SU-DHL-6 (cell line): ENCODE results near the gene P2RY14.

ENCODE experiments used
- H2AFZ ChIP-seq: fragments of 200-600 bp; sonication (generic); 2 replicates; pipeline ENCODE4 v1.6.1; 2014; ENCODE audit warnings: low read depth, mild to moderate bottlenecking, moderate library complexity, mixed read lengths, antibody characterized with exemption, low read length; ENCODE audit not compliant: severe bottlenecking
- H3F3A ChIP-seq: fragments of 200-600 bp; shearing (Covaris generic); 2 replicates; pipeline ENCODE4 v1.6.0; 2016; ENCODE audit warnings: antibody characterized with exemption, mild to moderate bottlenecking; ENCODE audit not compliant: insufficient read depth
- H3K27ac ChIP-seq: fragments of 200-600 bp; sonication (generic); 2 replicates; pipeline ENCODE4 v1.5.1; 2016; ENCODE audit warnings: low read depth, mild to moderate bottlenecking, low read length, moderate library complexity, mixed read lengths
- H3K27me3 ChIP-seq: fragments of 200-600 bp; sonication (generic), shearing (Covaris generic); 2 replicates; pipeline ENCODE4 v1.6.0; 2014; ENCODE audit warnings: mild to moderate bottlenecking, low read length
- H3K36me3 ChIP-seq: fragments of 200-600 bp; sonication (generic); 2 replicates; pipeline ENCODE4 v1.6.1; 2014; ENCODE audit warnings: mild to moderate bottlenecking, low read length, mixed read lengths
- H3K4me2 ChIP-seq: fragments of 300-600, 200-600 bp; shearing (Covaris generic), sonication (generic); 2 replicates; pipeline ENCODE4 v1.6.0; 2014; ENCODE audit warnings: low read length, low read depth, mild to moderate bottlenecking; ENCODE audit not compliant: poor library complexity, severe bottlenecking
- H3K4me3 ChIP-seq: fragments of 200-600 bp; sonication (generic); 2 replicates; pipeline ENCODE4 v1.5.1; 2014; ENCODE audit warnings: antibody characterized with exemption, low read length, mild to moderate bottlenecking, mixed read lengths; ENCODE audit not compliant: insufficient read depth, poor library complexity, severe bottlenecking
- H3K79me2 ChIP-seq: fragments of 200-600 bp; sonication (generic); 2 replicates; pipeline ENCODE4 v1.6.1; 2014; ENCODE audit warnings: mild to moderate bottlenecking, low read length, moderate library complexity; ENCODE audit not compliant: insufficient read depth
- H3K9ac ChIP-seq: fragments of 200-600 bp; sonication (generic); 2 replicates; pipeline ENCODE4 v1.7.0; 2014; ENCODE audit warnings: mild to moderate bottlenecking, low read length
- H3K9me2 ChIP-seq: fragments of 200-600 bp; sonication (generic); replicated peaks from 2 replicates; pipeline ENCODE4 v1.6.1; 2014; ENCODE audit warnings: low read length; ENCODE audit not compliant: insufficient read depth
- H3K9me3 ChIP-seq: fragments of 200-600 bp; sonication (generic); 2 replicates; pipeline ENCODE4 v1.6.1; 2014; ENCODE audit warnings: low read length, mixed read lengths; ENCODE audit not compliant: insufficient read depth
- H4K20me1 ChIP-seq: fragments of 200-600 bp; sonication (generic); 2 replicates; pipeline ENCODE4 v1.6.1; 2014; ENCODE audit warnings: low read depth, mild to moderate bottlenecking, antibody characterized with exemption, low read length, moderate library complexity, mixed read lengths
- CTCF ChIP-seq: fragments of 200-600 bp; sonication (generic); IDR thresholded peaks from one replicate; pipeline ENCODE4 v1.5.1; 2017; ENCODE audit warnings: antibody characterized with exemption, mild to moderate bottlenecking, low read length, moderate library complexity; ENCODE audit not compliant: insufficient read depth, poor library complexity, severe bottlenecking
- EZH2phosphoT487 ChIP-seq: fragments of 200-600 bp; sonication (generic), shearing (Covaris generic); conservative IDR thresholded peaks from 2 replicates; pipeline ENCODE4 v1.6.1; 2018; ENCODE audit warnings: mild to moderate bottlenecking, antibody characterized with exemption, low read length, moderate library complexity, mixed read lengths

The P2RY14 gene

GRCh38 chr3:151268267-151269235, 9.8 kb downstream of the P2RY14 start:
- Histone ChIP-seq H3K79me2 (no peaks in the 10 kb centered on the region), H2AFZ (no peak overlapping the region), H3K4me2 (no peak overlapping the region), H3F3A (no peaks in the 10 kb centered on the region), H3K27me3 (no peaks in the 10 kb centered on the region), H3K36me3 (0 out of 2 replicates have a peak, but pooled peaks cover 2% of the 10 kb centered on the region), H3K27ac (no peak overlapping the region), H3K9me3 (no peaks in the 10 kb centered on the region), H3K9me2 (no peaks in the 10 kb centered on the region), H4K20me1 (no peaks in the 10 kb centered on the region), H3K4me3 (no peak overlapping the region), H3K9ac (no peak overlapping the region)
- TF ChIP-seq EZH2phosphoT487: no peak
- TF ChIP-seq CTCF: no peak

- no peaks in the 10 kb centered on the region for H3K9me2 ChIP-seq
- no peak overlapping the region for H3K9ac ChIP-seq
- TF ChIP-seq EZH2phosphoT487 (no peak), CTCF (no peak)
- H4K20me1 ChIP-seq: no peaks in the 10 kb centered on the region
- H3K9me3 ChIP-seq: no peaks in the 10 kb centered on the region
- no peak overlapping the region for H3K4me3 ChIP-seq
- H3K27me3 ChIP-seq: no peaks in the 10 kb centered on the region
- H3K36me3 ChIP-seq: 0 out of 2 replicates have a peak, but pooled peaks cover 2% of the 10 kb centered on the region
- H3K4me2 ChIP-seq: no peak overlapping the region
- H3K79me2 ChIP-seq: no peaks in the 10 kb centered on the region
- H2AFZ ChIP-seq: no peak overlapping the region
- H3K27ac ChIP-seq: no peak overlapping the region
- H3F3A ChIP-seq: no peaks in the 10 kb centered on the region
These were observed 11.3 kb downstream of the P2RY14 start for GRCh38 chr3:151267066-151267465.

GRCh38 chr3:151265866-151266265, 12.5 kb downstream of the P2RY14 start:
- peak overlapping the region; percentile 24 for H3K4me2 ChIP-seq

More at GRCh38 chr3:151265866-151266265, 12.5 kb downstream of the P2RY14 start:
- Histone ChIP-seq H3K4me3 (no peak overlapping the region), H3K9me2 (no peaks in the 10 kb centered on the region), H3K27me3 (no peaks in the 10 kb centered on the region), H4K20me1 (no peaks in the 10 kb centered on the region), H2AFZ (no peak overlapping the region), H3K9me3 (no peaks in the 10 kb centered on the region), H3K27ac (peak overlapping the region; percentile 25; the same call in 1 of the 2 replicates), H3F3A (no peaks in the 10 kb centered on the region), H3K79me2 (no peaks in the 10 kb centered on the region), H3K36me3 (0 out of 2 replicates have a peak, but pooled peaks cover 2% of the 10 kb centered on the region), H3K9ac (no peak overlapping the region)
- TF ChIP-seq CTCF (no peak), EZH2phosphoT487 (no peak)
